ENCODE data around the gene BACE2.
"Not testable (repeated sequence)": the region's sequence is repeated elsewhere in the genome, so short reads cannot be mapped to it uniquely, and the experiment has no call there.

BACE2 gene

GRCh38 chr21:41185802-41186201 lies 17.8 kb downstream of the BACE2 start:
- DNase-seq (ENCODE audit: low read depth in 2 of 2) = no peak

- DNase-seq (ENCODE audit: low read depth in 2 of 2) = no peak
Measured at GRCh38 chr21:41186755-41187536, 19.0 kb downstream of the BACE2 start.

- DNase-seq (ENCODE audit: low read depth in 2 of 2) = no peak
Measured at GRCh38 chr21:41187537-41188025, 19.6 kb downstream of the BACE2 start.

- no peak for DNase-seq (ENCODE audit: low read depth in 2 of 2)
Measured at GRCh38 chr21:41188486-41189149, 20.7 kb downstream of the BACE2 start.

- DNase-seq (ENCODE audit: low read depth in 2 of 2) = no peak
Measured at GRCh38 chr21:41189150-41189745, 21.3 kb downstream of the BACE2 start.

- not testable (repeated sequence) for DNase-seq (ENCODE audit: low read depth in 2 of 2)
Measured at GRCh38 chr21:41192552-41192951, 24.6 kb downstream of the BACE2 start.

- no peak for DNase-seq (ENCODE audit: low read depth in 2 of 2)
Measured at GRCh38 chr21:41195311-41195710, 27.4 kb downstream of the BACE2 start.

- DNase-seq (ENCODE audit: low read depth in 2 of 2) = no peak
Measured at GRCh38 chr21:41196993-41197392, 29.0 kb downstream of the BACE2 start.

GRCh38 chr21:41197582-41197981 lies 29.6 kb downstream of the BACE2 start:
- DNase-seq (ENCODE audit: low read depth in 2 of 2) = no peak

- not testable (repeated sequence) for DNase-seq (ENCODE audit: low read depth in 2 of 2)
Measured at GRCh38 chr21:41198647-41199046, 30.7 kb downstream of the BACE2 start.

- no peak for DNase-seq (ENCODE audit: low read depth in 2 of 2)
Measured at GRCh38 chr21:41199123-41199522, 31.2 kb downstream of the BACE2 start.

GRCh38 chr21:41199588-41199987 lies 31.6 kb downstream of the BACE2 start:
- no peak for DNase-seq (ENCODE audit: low read depth in 2 of 2)

GRCh38 chr21:41201385-41201784 lies 33.4 kb downstream of the BACE2 start:
- no peak for DNase-seq (ENCODE audit: low read depth in 2 of 2)

GRCh38 chr21:41204736-41205135 lies 36.8 kb downstream of the BACE2 start:
- DNase-seq (ENCODE audit: low read depth in 2 of 2) = no peak

GRCh38 chr21:41207401-41208375 lies 39.7 kb downstream of the BACE2 start:
- DNase-seq (ENCODE audit: low read depth in 2 of 2) = no peak

- no peak for DNase-seq (ENCODE audit: low read depth in 2 of 2)
Measured at GRCh38 chr21:41208376-41208763, 40.4 kb downstream of the BACE2 start.

GRCh38 chr21:41209016-41209619 lies 41.2 kb downstream of the BACE2 start:
- no peak for DNase-seq (ENCODE audit: low read depth in 2 of 2)

GRCh38 chr21:41210426-41211059 lies 42.6 kb downstream of the BACE2 start:
- no peak for DNase-seq (ENCODE audit: low read depth in 2 of 2)

- DNase-seq (ENCODE audit: low read depth in 2 of 2) = no peak
Measured at GRCh38 chr21:41211060-41211805, 43.3 kb downstream of the BACE2 start.

GRCh38 chr21:41213021-41213420 lies 45.1 kb downstream of the BACE2 start:
- no peak for DNase-seq (ENCODE audit: low read depth in 2 of 2)
